WERI-Rb-1 (cell line): Measurements from ENCODE around the gene NLGN1.
"Not testable (repeated sequence)": the region's sequence is repeated elsewhere in the genome, so short reads cannot be mapped to it uniquely, and the experiment has no call there.

ENCODE experiments used
- DNase-seq: peaks from one replicate; pipeline ENCODE4 v3.0.0-alpha.2; 2020
- H3K27ac ChIP-seq: fragments of 250-450 bp; sonication (Bioruptor Pico); 2 replicates; pipeline ENCODE4 v1.5.1; 2020; ENCODE audit warnings: mild to moderate bottlenecking, moderate library complexity
- H3K27me3 ChIP-seq: fragments of 250-450 bp; sonication (Bioruptor Pico); 2 replicates; pipeline ENCODE4 v1.5.1; 2021; ENCODE audit warnings: mild to moderate bottlenecking, low read depth, moderate library complexity; ENCODE audit not compliant: insufficient read depth, severe bottlenecking
- H3K36me3 ChIP-seq: fragments of 250-450 bp; sonication (Bioruptor Pico); 2 replicates; pipeline ENCODE4 v1.5.1; 2020; ENCODE audit warnings: mild to moderate bottlenecking, moderate library complexity
- H3K4me3 ChIP-seq: 2 replicates; pipeline ENCODE4 v1.5.1; 2011; ENCODE audit warnings: low read depth, mild to moderate bottlenecking, control low read depth, low read length
- H3K9me3 ChIP-seq: fragments of 250-450 bp; sonication (Bioruptor Pico); 2 replicates; pipeline ENCODE4 v1.5.1; 2021; ENCODE audit warnings: mild to moderate bottlenecking, moderate library complexity; ENCODE audit not compliant: severe bottlenecking
- TF ChIP-seq, protein P1 (sequence below): IDR thresholded peaks from 2 replicates; pipeline ENCODE4 v1.5.1; 2011; ENCODE audit warnings: low read depth, mild to moderate bottlenecking, control low read depth, inconsistent platforms, low read length

The NLGN1 gene

DNA sequence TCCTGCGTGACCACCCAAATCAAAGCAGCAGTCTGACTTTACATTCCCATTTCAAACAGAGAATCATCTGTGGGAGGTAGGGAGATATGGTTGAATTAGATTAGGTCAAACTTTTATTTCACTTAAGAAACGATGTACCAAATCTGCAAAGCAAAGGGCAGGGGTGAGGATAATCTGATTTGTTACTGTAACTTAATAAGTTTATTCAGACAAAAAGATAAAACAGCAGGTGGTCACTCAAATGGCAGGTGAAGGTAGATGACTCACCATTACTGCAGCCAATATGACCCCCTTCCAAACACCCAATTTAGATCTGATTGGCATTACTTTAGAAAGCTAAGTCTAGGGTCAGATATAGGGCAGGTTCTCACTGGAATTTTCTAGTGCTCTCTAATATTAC, 810.6 kb downstream of the NLGN1 start:
- Histone ChIP-seq H3K27ac (no peak overlapping the region), H3K27me3 (no peaks in the 10 kb centered on the region), H3K9me3 (no peaks in the 10 kb centered on the region), H3K36me3 (no peaks in the 10 kb centered on the region), H3K4me3 (no peak overlapping the region)
- no peak for DNase-seq
- TF ChIP-seq, protein P1, sequence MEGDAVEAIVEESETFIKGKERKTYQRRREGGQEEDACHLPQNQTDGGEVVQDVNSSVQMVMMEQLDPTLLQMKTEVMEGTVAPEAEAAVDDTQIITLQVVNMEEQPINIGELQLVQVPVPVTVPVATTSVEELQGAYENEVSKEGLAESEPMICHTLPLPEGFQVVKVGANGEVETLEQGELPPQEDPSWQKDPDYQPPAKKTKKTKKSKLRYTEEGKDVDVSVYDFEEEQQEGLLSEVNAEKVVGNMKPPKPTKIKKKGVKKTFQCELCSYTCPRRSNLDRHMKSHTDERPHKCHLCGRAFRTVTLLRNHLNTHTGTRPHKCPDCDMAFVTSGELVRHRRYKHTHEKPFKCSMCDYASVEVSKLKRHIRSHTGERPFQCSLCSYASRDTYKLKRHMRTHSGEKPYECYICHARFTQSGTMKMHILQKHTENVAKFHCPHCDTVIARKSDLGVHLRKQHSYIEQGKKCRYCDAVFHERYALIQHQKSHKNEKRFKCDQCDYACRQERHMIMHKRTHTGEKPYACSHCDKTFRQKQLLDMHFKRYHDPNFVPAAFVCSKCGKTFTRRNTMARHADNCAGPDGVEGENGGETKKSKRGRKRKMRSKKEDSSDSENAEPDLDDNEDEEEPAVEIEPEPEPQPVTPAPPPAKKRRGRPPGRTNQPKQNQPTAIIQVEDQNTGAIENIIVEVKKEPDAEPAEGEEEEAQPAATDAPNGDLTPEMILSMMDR = no peak

DNA sequence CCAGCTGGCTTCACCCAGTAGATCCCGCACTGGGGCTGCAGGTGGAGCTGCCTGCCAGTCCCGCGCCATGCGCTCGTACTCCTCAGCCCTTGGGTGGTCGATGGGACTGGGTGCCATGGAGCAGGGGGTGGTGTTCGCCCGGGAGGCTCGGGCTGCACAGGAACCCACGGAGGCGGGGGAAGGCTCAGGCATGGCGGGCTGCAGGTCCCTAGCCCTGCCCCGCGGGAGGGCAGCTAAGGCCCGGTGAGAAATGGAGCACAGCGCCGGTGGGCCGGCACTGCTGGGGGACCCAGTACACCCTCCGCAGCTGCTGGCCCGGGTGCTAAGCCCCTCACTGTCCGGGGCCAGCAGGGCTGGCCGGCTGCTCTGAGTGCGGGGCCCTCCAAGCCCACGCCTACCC, 814.4 kb downstream of the NLGN1 start:
- not testable (repeated sequence) for H3K9me3 ChIP-seq, H3K4me3 ChIP-seq, H3K27ac ChIP-seq, H3K36me3 ChIP-seq, DNase-seq, H3K27me3 ChIP-seq

DNA sequence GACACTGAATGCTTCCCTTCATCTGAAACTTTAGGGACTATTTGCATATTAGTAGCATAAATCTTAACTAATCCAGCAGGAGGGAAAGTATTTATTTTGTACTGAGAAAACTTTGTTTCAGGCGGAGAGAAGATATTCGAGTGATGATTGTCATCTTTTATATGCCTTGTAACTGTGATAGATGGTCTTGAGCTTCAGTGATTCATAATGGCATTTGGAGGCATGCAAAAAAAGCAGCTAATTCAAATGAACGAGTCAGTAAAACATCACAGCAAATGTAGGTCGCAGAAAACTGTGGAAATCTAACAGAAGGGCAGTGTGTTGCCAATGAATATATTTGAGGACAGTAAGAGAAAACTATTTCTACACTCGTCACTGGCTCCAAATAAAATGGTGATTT, 817.9 kb downstream of the NLGN1 start:
- Histone ChIP-seq H3K9me3 (no peaks in the 10 kb centered on the region), H3K4me3 (no peak overlapping the region), H3K27me3 (no peaks in the 10 kb centered on the region), H3K27ac (no peak overlapping the region), H3K36me3 (no peaks in the 10 kb centered on the region)
- no peak for DNase-seq
- TF ChIP-seq, protein P1 = no peak

DNA sequence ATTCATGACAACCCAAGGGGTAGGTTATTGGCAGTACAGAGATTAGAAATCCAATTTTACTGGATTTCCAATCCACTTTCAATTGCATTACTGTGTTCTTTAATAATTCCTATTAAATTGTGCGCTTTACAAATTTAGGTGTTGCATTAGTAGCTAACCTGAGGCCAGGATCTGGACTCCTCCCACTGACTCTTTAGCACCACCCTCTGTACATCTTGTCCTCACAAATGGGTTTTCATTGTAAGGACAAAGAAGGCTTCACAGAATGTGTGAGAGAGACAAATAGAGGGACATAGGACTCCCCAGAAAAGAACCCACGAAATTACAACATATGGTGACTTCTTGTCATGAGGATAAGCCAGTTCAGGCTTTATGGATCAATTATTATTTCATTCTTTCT, 818.5 kb downstream of the NLGN1 start:
- Histone ChIP-seq H3K9me3 (no peaks in the 10 kb centered on the region), H3K36me3 (no peaks in the 10 kb centered on the region), H3K27ac (no peak overlapping the region), H3K4me3 (no peak overlapping the region), H3K27me3 (no peaks in the 10 kb centered on the region)
- TF ChIP-seq, protein P1 = no peak
- DNase-seq = no peak

DNA sequence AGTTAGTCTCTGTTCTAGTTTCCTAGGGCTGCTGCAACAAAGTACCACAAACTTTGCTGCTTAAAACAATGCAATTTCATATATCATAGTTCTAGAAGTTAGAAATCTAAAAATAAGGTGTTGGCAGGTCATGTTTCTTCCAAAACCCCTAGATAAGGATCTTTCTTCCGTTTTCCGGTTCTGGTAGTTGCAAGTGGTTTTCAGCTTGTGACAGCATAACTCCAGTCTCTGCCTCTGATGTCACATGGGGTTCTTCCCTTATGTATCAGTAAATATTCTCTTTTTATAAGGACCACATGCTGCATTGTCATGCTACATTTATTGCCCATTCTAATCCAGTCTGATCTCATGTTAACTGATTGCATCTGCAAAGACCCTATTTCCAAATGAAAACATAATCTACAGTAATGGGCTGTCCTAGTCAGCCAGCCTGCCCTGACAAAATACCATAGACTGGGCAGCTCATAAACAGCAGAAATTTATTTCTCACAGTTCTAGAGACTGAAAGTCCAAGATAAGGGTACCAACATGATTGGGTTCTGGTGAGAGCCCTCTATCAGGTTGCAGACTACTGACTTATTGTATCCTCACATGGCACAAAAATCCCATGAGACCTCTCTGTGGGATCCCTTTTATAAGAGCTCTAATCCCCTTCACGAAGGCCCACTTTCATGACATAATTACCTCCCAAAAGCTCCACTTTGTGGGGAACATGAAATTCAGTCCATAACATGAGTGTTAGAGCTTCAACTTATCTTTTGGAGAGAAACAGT, 819.6 kb downstream of the NLGN1 start:
- Histone ChIP-seq H3K27me3 (no peaks in the 10 kb centered on the region), H3K4me3 (no peak overlapping the region), H3K9me3 (no peaks in the 10 kb centered on the region), H3K27ac (no peak overlapping the region), H3K36me3 (no peaks in the 10 kb centered on the region)
- TF ChIP-seq, protein P1 = no peak
- no peak for DNase-seq

DNA sequence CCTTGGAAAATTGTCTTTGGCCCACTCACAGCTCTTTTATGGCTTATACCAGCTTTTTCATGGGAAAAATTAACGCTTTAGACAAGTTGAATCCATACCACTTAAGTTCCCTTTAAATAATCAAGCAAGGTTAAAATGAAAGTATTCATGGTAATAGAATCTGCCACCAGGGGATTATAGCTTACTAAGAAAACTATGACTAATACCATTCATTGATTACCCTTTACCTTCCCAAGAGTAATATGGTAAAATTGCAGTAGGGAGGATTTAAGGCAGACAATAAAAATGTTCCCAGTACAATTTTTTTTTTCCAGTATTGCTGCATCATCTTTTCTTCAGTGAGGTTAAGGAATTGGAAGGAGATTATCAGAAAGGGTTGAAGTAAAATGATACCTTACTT, 820.5 kb downstream of the NLGN1 start:
- H3K4me3 ChIP-seq = no peak overlapping the region
- no peaks in the 10 kb centered on the region for H3K9me3 ChIP-seq
- TF ChIP-seq, protein P1 = no peak
- no peak overlapping the region for H3K27ac ChIP-seq
- no peaks in the 10 kb centered on the region for H3K36me3 ChIP-seq
- DNase-seq = no peak
- H3K27me3 ChIP-seq = no peaks in the 10 kb centered on the region
